DMS53 treated with DMSO at 0.1 percent for 48 hours (cell line): ENCODE measurements around the gene SLTM.
"Not testable (repeated sequence)": the region's sequence is repeated elsewhere in the genome, so short reads cannot be mapped to it uniquely, and the experiment has no call there.

ENCODE experiments used
- DNase-seq: peaks from one replicate; lab custom pipeline; 2025; ENCODE audit not compliant: unreplicated experiment; lab: John Stamatoyannopoulos, UW

SLTM gene

GRCh38 chr15:58933281-58934113 is at the start of gene SLTM:
SLTM (minus strand) TSS chr15:58933679; CDS start chr15:58933565, 114 bp downstream.
- peak; percentile 84 for DNase-seq

DNA sequence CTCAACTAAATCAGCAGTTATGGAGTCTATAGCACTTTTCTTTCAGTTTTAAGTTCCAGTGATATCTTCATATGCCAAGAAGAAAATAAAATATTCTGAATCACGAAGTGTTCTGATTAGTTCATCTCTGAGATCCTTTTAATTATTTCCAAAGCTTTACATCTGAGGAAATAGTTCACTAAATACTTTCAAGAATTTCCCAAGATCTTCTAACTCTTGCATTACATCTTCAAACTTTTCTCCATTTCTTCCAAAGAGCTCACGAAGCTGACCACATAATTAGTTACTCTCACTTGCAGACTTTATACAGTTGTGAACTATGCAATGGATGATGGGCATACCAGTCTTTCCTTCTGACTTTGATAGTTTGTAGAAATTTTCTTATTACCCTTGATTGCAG is 49.8 kb upstream of the SLTM start:
- no peak for DNase-seq

DNA sequence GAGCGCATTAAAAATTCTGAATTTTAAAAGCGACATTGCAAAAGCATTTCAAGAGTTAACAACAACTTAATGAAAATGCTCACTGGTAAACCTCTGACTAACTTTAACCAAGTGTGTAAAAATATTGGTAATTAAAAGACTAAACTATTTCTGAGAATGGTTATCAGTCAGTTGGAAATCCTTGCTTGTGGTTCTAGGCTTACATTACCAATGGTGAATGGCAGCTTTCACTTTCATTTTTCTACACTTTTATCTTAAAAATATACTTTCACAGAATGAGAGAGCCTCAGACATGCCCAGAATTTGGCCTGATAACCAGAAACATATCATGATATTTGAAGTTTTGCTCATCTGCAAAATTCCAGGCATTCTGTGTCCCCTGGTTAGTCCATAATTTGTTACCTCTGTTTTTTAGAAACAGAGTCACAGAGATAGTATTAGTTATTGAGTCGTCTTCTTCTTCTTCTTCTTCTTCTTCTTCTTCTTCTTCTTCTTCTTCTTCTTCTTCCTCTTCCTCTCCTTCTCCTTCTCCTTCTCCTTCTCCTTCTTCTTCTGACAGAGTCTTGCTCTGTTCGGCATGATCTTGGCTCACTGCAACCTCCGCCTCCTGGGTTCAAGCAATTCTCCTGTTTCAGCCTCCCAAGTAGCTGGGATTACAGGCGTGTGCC is 48.5 kb upstream of the SLTM start:
- DNase-seq: no peak

- DNase-seq: peak; percentile 3
Measured at GRCh38 chr15:58980351-58980939, 47.0 kb upstream of the SLTM start.

- no peak for DNase-seq
Measured at GRCh38 chr15:58977887-58978286, 44.4 kb upstream of the SLTM start.

- no peak for DNase-seq
Measured at GRCh38 chr15:58967479-58967878, 34.0 kb upstream of the SLTM start.

DNA sequence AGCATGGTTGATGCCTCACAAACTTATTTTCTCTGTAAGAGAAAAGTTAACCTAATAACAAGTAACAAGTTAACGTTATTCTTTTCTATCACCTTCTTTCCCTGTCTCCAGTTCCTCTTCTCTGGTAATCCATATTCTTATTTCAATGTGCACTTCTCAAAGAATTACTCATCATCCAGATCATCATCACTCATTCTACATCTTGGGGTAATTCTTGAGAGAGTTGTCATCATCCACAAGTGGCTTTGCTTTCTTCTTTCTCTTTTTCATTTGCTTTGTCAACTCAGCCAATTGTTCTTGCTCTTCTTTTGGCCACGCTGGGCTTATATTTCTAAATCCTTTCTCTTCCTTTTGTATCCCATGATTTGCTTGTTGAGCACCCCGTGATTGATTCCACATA is 33.2 kb upstream of the SLTM start:
- DNase-seq: no peak

- DNase-seq: no peak
Measured at GRCh38 chr15:58962662-58963565, 29.4 kb upstream of the SLTM start.

- no peak for DNase-seq
Measured at GRCh38 chr15:58962136-58962535, 28.7 kb upstream of the SLTM start.

GRCh38 chr15:58958811-58959210 is 25.3 kb upstream of the SLTM start:
- no peak for DNase-seq

GRCh38 chr15:58957101-58957973 is 23.9 kb upstream of the SLTM start:
- DNase-seq: peak; percentile 48

GRCh38 chr15:58952751-58953150 is 19.3 kb upstream of the SLTM start:
- DNase-seq: no peak

DNA sequence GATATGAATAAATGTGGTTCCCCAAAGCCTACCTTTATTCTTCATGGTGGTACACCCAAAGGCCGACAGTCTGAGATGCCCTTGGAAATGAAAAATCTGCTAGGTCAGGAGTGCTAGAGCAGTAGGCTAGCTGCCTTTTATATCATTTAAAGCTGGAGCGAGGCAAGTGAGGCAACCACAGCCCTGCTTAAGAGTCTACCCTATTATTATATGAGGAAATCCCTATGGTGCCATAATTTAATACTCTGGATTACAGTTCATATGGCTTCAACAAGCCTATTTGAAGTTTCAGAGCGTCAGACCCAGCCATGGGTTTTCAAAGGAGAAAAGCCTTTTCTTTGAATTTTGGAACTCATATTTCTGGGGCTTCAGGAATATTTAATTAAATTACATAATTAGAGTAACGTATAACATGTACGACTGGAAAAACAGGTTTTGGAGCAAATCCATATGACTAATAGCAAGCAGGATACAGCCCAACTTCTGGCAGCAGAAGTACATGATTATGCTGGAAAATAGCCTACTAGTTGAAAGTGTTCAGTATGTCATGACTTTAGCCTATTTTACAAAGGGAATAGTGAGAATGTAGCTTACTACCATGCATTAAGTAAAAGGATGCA is 18.0 kb upstream of the SLTM start:
- peak; percentile 66 for DNase-seq

GRCh38 chr15:58947179-58947578 is 13.7 kb upstream of the SLTM start:
- DNase-seq: no peak

DNA sequence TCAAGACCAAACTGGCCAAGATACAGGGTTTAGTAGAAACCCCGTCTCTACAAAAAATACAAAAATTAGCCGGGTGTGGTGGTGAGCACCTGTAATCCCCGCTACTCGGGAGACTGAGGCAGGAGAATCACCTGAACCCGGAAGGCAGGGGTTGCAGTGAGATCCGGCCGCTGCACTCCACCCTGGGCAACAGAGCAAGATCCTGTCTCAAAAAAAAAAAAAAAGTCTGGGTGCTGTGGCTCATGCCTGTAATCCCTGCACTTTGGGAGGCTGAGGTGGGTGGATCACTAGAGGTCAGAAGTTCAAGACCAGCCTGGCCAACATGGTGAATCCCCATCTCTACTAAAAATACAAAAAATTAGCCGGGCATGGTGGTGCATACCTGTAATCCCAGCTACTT is 1.5 kb upstream of the SLTM start:
- DNase-seq: not testable (repeated sequence)

DNA sequence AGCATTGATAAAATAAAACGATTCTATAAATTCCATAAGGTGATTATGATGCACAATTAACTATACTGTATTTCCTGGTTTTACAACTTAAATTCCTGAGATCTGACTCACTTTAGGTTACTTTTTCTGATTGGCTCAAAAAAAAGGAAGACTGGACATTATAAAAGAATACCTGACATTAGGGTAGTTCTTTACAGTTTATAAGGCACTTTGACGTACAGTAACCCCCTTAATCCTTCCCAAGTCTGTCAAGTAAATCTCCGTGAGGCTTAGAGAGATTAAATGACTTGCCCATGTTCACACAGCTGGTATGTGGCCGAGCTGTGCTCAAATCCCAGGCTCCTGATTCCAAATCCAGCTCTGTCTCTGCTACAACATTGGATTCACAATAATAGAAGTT is 1.0 kb upstream of the SLTM start:
- DNase-seq: no peak

DNA sequence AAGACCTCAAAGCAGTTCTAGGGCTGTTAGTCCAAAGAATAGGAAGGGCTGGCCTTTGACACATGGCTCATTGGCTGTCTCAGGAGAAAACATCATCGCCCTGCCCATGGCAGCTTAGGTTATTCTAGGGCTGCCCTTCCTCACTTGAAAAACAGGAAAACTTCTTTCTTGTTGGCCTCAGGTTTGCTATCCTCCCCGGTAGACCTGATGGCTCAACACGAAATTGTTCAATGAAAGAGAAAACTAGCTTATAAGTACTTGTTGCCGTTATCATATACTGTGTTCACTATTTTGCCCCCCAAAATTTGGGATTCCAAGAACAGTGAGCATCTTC is 602 bp upstream of the SLTM start:
- no peak for DNase-seq

DNA sequence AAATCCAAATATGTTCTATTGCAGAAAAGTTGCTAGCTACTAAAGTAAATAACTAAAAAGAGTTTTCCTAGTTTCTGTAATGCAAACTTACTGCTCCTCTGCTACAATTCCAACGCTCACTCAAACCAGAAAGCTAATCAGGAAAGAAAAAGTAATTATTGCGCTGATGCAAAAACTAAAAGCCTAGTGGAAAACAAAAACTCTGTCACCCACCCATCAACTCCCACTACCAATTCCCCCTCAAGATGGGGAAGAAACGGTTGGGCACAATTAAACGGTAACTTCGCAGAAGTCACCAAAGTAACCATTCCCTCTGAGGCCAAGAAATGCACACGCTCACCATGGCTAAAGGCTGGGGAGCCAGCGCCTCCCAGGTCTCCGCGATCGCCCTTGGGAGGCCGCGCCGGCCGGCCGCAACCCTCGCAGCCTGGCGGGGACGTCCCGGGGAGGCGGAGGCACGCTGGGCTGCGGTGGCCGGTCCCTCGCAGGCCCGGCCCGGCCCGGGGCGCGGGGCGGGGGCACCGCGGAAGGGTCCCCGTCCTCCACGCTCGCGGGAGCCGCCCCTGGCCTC is 684 bp downstream of the SLTM start:
- DNase-seq: no peak

- DNase-seq: no peak
Measured at GRCh38 chr15:58931987-58932588, 1.4 kb downstream of the SLTM start.
